Loucy (cell line): ENCODE results near the gene AKR7A2.

Source experiments
- H2AFZ ChIP-seq: fragments of 200-600 bp; sonication (generic); 2 replicates; pipeline ENCODE4 v1.6.0; 2016; ENCODE audit warnings: antibody characterized with exemption, mild to moderate bottlenecking, low read length, moderate library complexity
- H3F3A ChIP-seq: fragments of 200-600 bp; 2 replicates; pipeline ENCODE4 v1.6.0; 2016; ENCODE audit warnings: antibody characterized with exemption, low read depth, mild to moderate bottlenecking
- H3K27me3 ChIP-seq: fragments of 200-600 bp; sonication (generic); 2 replicates; pipeline ENCODE4 v1.6.1; 2014; ENCODE audit warnings: low read length, mild to moderate bottlenecking; ENCODE audit not compliant: insufficient read depth, poor library complexity, severe bottlenecking
- H3K36me3 ChIP-seq: fragments of 200-600 bp; sonication (generic); 2 replicates; pipeline ENCODE4 v1.6.1; 2016; ENCODE audit warnings: low read length; ENCODE audit not compliant: insufficient read depth
- H3K4me1 ChIP-seq: fragments of 200-600 bp; sonication (generic); 2 replicates; pipeline ENCODE4 v1.5.1; 2014; ENCODE audit warnings: low read length, mild to moderate bottlenecking; ENCODE audit not compliant: insufficient read depth, poor library complexity, severe bottlenecking
- H3K4me2 ChIP-seq: fragments of 200-600 bp; sonication (generic); 2 replicates; pipeline ENCODE4 v1.6.0; 2014; ENCODE audit warnings: antibody characterized with exemption, low read length, low read depth, mild to moderate bottlenecking; ENCODE audit not compliant: poor library complexity, severe bottlenecking
- H3K4me3 ChIP-seq: fragments of 200-600 bp; sonication (generic); 2 replicates; pipeline ENCODE4 v1.5.1; 2014; ENCODE audit warnings: low read length, mild to moderate bottlenecking, mixed read lengths; ENCODE audit not compliant: poor library complexity, severe bottlenecking
- H3K79me2 ChIP-seq: fragments of 200-600 bp; sonication (generic); 2 replicates; pipeline ENCODE4 v1.6.1; 2014; ENCODE audit warnings: low read length; ENCODE audit not compliant: insufficient read depth
- H3K9ac ChIP-seq: fragments of 200-600 bp; sonication (generic); 2 replicates; pipeline ENCODE4 v1.6.0; 2014; ENCODE audit warnings: mild to moderate bottlenecking, low read depth, low read length, moderate library complexity; ENCODE audit not compliant: poor library complexity, severe bottlenecking
- H3K9me2 ChIP-seq: fragments of 200-600 bp; sonication (generic); replicated peaks from 2 replicates; pipeline ENCODE4 v1.6.1; 2016; ENCODE audit warnings: low read depth, low read length, mixed read lengths
- H3K9me3 ChIP-seq: fragments of 200-600 bp; sonication (generic); 2 replicates; pipeline ENCODE4 v1.6.1; 2014; ENCODE audit warnings: mild to moderate bottlenecking, antibody characterized with exemption, low read length, low read depth; ENCODE audit not compliant: insufficient read depth
- H4K20me1 ChIP-seq: fragments of 200-600 bp; sonication (generic); 2 replicates; pipeline ENCODE4 v1.6.0; 2014; ENCODE audit warnings: antibody characterized with exemption, low read length, mild to moderate bottlenecking; ENCODE audit not compliant: insufficient read depth, poor library complexity, severe bottlenecking
- EZH2phosphoT487 ChIP-seq: fragments of 200-600 bp; IDR thresholded peaks from 2 replicates; pipeline ENCODE4 v1.6.1; 2018; ENCODE audit warnings: antibody characterized with exemption, mild to moderate bottlenecking, moderate library complexity, borderline replicate concordance
- TF ChIP-seq, protein P1 (sequence below): fragments of 200-600 bp; sonication (generic); conservative IDR thresholded peaks from 2 replicates; pipeline ENCODE4 v1.5.1; 2014; ENCODE audit warnings: mild to moderate bottlenecking, antibody characterized with exemption, low read length

The AKR7A2 gene

DNA sequence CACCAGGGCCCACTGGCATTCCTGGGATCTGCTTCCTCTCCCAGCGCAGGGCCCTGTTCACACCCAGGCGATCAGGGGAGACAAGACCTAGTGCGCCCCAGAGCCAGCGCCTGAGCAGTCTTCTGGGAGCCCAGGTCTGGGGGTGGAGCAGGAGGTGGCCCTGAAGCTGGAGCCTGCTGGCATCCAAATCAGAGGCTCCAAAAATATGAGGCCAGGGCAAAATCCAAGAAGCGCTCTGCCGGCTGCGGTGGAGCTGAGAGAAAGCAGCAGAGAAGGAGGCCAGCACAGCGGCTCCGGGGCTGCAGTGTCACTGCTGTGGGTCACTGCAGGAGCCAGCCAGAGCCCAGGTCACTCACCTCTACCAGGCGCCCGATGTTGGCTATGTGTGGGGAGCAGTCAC lies 32.9 kb upstream of the AKR7A2 start:
- Histone ChIP-seq H2AFZ (no peak overlapping the region), H3K4me3 (no peak overlapping the region), H3K27me3 (no peaks in the 10 kb centered on the region), H3K36me3 (peaks cover 60% of the 10 kb centered on the region; the same call in 1 of the 2 replicates), H3K9me2 (no peaks in the 10 kb centered on the region), H3F3A (no peaks in the 10 kb centered on the region), H3K79me2 (no peaks in the 10 kb centered on the region), H4K20me1 (no peaks in the 10 kb centered on the region), H3K4me2 (no peak overlapping the region), H3K4me1 (no peaks in the 10 kb centered on the region), H3K9ac (no peak overlapping the region), H3K9me3 (no peaks in the 10 kb centered on the region)
- TF ChIP-seq, protein P1, sequence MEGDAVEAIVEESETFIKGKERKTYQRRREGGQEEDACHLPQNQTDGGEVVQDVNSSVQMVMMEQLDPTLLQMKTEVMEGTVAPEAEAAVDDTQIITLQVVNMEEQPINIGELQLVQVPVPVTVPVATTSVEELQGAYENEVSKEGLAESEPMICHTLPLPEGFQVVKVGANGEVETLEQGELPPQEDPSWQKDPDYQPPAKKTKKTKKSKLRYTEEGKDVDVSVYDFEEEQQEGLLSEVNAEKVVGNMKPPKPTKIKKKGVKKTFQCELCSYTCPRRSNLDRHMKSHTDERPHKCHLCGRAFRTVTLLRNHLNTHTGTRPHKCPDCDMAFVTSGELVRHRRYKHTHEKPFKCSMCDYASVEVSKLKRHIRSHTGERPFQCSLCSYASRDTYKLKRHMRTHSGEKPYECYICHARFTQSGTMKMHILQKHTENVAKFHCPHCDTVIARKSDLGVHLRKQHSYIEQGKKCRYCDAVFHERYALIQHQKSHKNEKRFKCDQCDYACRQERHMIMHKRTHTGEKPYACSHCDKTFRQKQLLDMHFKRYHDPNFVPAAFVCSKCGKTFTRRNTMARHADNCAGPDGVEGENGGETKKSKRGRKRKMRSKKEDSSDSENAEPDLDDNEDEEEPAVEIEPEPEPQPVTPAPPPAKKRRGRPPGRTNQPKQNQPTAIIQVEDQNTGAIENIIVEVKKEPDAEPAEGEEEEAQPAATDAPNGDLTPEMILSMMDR, result no peak
- TF ChIP-seq EZH2phosphoT487, result no peak

DNA sequence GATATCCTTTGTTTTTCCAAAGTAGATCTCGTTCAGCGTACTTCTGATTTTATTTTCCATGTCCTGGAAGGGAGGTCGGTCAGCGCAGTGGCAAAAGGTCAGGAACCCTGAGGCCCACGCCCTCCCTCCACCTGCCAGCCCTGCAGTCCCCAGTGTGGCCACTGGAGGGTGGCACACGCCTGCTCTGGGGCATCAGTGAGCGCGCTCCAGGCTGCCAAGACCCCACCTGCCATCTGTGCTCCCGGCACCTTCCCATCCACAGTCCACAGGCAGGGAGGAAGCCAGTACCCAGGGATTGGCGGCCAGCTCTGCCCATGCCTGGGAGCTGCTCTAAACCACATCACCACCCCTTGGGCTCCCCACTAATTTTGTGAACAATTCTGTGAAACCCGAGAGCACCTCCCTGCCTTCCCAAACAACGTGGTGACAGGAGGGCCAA lies 32.4 kb upstream of the AKR7A2 start:
- Histone ChIP-seq H3K36me3 (peaks cover 60% of the 10 kb centered on the region; the same call in 1 of the 2 replicates), H3K79me2 (no peaks in the 10 kb centered on the region), H3K4me1 (no peaks in the 10 kb centered on the region), H3K9me3 (no peaks in the 10 kb centered on the region), H2AFZ (no peak overlapping the region), H3F3A (no peaks in the 10 kb centered on the region), H4K20me1 (no peaks in the 10 kb centered on the region), H3K27me3 (no peaks in the 10 kb centered on the region), H3K9me2 (no peaks in the 10 kb centered on the region), H3K9ac (no peak overlapping the region), H3K4me2 (no peak overlapping the region), H3K4me3 (no peak overlapping the region)
- TF ChIP-seq EZH2phosphoT487, result no peak
- TF ChIP-seq, protein P1, result peak; percentile 83

DNA sequence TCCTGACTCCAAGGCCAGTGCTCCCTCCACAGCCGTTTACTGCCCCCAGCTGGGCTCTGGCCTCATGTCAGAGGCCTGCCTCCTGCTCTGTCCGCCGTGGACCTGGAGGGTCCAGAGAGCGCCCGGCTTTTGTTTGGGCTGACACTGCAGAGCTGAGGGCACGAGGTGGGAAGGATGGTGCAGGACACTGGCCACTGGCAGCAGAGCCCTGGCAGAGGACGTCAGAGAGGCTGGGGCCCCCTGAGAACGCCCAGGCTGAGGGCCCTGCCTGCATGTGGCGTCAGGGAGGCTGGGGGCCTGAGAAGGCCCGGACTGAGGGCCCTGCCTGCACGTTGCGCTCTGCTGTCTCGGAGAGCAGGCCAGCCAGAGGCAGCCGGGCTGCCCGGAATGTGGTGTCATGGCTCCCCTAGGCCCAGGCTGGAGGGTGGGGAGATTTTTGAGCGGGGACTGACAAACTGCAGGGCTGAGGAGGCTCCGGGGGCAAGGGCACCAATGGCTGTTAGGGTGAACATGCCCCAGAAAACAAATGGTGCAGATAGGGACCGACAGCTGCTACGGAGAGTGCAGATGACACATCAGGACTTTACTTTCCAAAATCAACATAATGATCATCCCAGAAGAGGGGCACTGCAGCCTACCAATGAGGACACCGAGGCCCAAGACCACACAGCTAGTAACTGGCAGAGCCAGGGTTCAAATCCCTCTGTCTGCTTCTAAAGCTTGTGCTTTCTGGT lies 31.8 kb upstream of the AKR7A2 start:
- Histone ChIP-seq H4K20me1 (no peaks in the 10 kb centered on the region), H3K9ac (no peak overlapping the region), H3K4me2 (no peak overlapping the region)

More for the DNA sequence above, 31.8 kb upstream of the AKR7A2 start:
- no peak for TF ChIP-seq EZH2phosphoT487
- TF ChIP-seq, protein P1, result no peak
- no peak overlapping the region for H3K4me3 ChIP-seq
- H2AFZ ChIP-seq, result no peak overlapping the region
- H3K79me2 ChIP-seq, result no peaks in the 10 kb centered on the region
- no peaks in the 10 kb centered on the region for H3F3A ChIP-seq
- H3K27me3 ChIP-seq, result no peaks in the 10 kb centered on the region
- no peaks in the 10 kb centered on the region for H3K4me1 ChIP-seq
- H3K9me2 ChIP-seq, result no peaks in the 10 kb centered on the region
- H3K9me3 ChIP-seq, result no peaks in the 10 kb centered on the region
- H3K36me3 ChIP-seq, result peaks cover 60% of the 10 kb centered on the region; the same call in 1 of the 2 replicates
